HepG2 (cell line): ENCODE data around the gene BICDL2. TPM values are rescaled to one million over a fixed set of nuclear protein-coding genes. Genes with fewer than 3 reads are reported as not detected.

Experiments used
- ATAC-seq: fragments of 200-7000 bp; cut with Tn5 transposase; 3 replicates; pipeline ENCODE4 v1.9.1; 2020; ENCODE audit warnings: mild to moderate bottlenecking, moderate library complexity
- BruUV-seq: library from RNA; stranded (reverse); fragments of 400-500 nt; replicated peaks from 2 replicates; lab custom pipeline; 2021; lab: Mats Ljungman, UMichigan
- CTCF ChIA-PET: fragments of 300-600 bp; formaldehyde crosslinking; extraction: SDS; loops from one replicate; lab custom pipeline; 2021; ENCODE audit warnings: low total read pairs, inconsistent platforms, low intra/inter-chr PET ratio; lab: Yijun Ruan, JAX
- POLR2A ChIA-PET: fragments of 350-600 bp; sonication (Branson Sonifier 250); formaldehyde crosslinking; loops from one replicate; lab custom pipeline; 2020; ENCODE audit warnings: antibody characterized with exemption, inconsistent platforms; lab: Yijun Ruan, JAX
- DNase-seq: peaks from one replicate; pipeline ENCODE4 v3.0.0-alpha.2; 2015; ENCODE audit warnings: low spot score
- FAIRE-seq: peaks from 3 replicates; lab custom pipeline; 2011; peaks lifted over from hg19 to GRCh38; lab: Jason Lieb, UNC
- H2AFZ ChIP-seq: one replicate; pipeline ENCODE4 v1.6.1; 2011; ENCODE audit warnings: low read length, inconsistent platforms
- H3K27ac ChIP-seq: fragments of 300-600 bp; 3 replicates; pipeline ENCODE4 v1.8.0; 2011; ENCODE audit warnings: mixed run types, mild to moderate bottlenecking, mixed read lengths, low read length, inconsistent platforms; ENCODE audit not compliant: insufficient read depth; ENCODE audit errors: extremely low read length
- H3K27me3 ChIP-seq, 2 experiments: fragments of 200-600 bp in 1 of 2; 2 replicates in 1 of 2; 3 replicates in 1 of 2; pipeline versions ENCODE4 v1.6.0 to v1.8.0; 2011; ENCODE audit warnings: low read length in 2 of 2, mild to moderate bottlenecking in 2 of 2, moderate library complexity in 2 of 2, inconsistent platforms in 1 of 2; ENCODE audit not compliant: insufficient read depth in 2 of 2, control insufficient read depth in 1 of 2
- H3K36me3 ChIP-seq, 2 experiments: fragments of 200-600 bp in 1 of 2; replicated peaks in 1 of 2; 2 replicates in 1 of 2; 3 replicates in 1 of 2; pipeline versions ENCODE4 v1.5.1 to v1.8.0; 2011; ENCODE audit warnings: low read length in 2 of 2, inconsistent platforms in 1 of 2; ENCODE audit not compliant: insufficient read depth in 2 of 2, control insufficient read depth in 1 of 2
- H3K4me1 ChIP-seq: 2 replicates; pipeline ENCODE4 v1.5.1; 2012; ENCODE audit warnings: low read length, inconsistent platforms; ENCODE audit not compliant: insufficient read depth
- H3K4me2 ChIP-seq: 2 replicates; pipeline ENCODE4 v1.6.0; 2011; ENCODE audit warnings: low read depth, low read length, inconsistent platforms
- H3K4me3 ChIP-seq, 3 experiments: fragments of 200-600 bp in 1 of 3; sonication (generic), shearing (Covaris generic) in 1 of 3; replicated peaks in 1 of 3; 2 replicates each; pipeline ENCODE4 v1.5.1; 2011 to 2016; ENCODE audit warnings: low read length in 3 of 3, inconsistent platforms in 2 of 3, low read depth in 2 of 3, mild to moderate bottlenecking in 2 of 3, control low read depth in 1 of 3, mixed read lengths in 1 of 3; ENCODE audit not compliant: insufficient read depth in 1 of 3
- H3K79me2 ChIP-seq: one replicate; pipeline ENCODE4 v1.6.1; 2011; ENCODE audit warnings: low read length, inconsistent platforms; ENCODE audit not compliant: insufficient read depth
- H3K9ac ChIP-seq: 2 replicates; pipeline ENCODE4 v1.6.0; 2011; ENCODE audit warnings: mild to moderate bottlenecking, low read depth, low read length, inconsistent platforms; ENCODE audit not compliant: insufficient read depth
- H3K9me3 ChIP-seq: 2 replicates; pipeline ENCODE4 v1.5.1; 2012; ENCODE audit warnings: mild to moderate bottlenecking, low read length
- H4K20me1 ChIP-seq: 2 replicates; pipeline ENCODE4 v1.6.0; 2011; ENCODE audit warnings: inconsistent platforms, mild to moderate bottlenecking, low read length, moderate library complexity; ENCODE audit not compliant: insufficient read depth
- ARHGAP35 ChIP-seq: sonication (generic); formaldehyde crosslinking; IDR thresholded peaks from 2 replicates; pipeline ENCODE4 v1.9.0; 2022; ENCODE audit warnings: mild to moderate bottlenecking, inconsistent platforms, moderate library complexity, missing genetic modification reagents, borderline replicate concordance
- ARNT2 ChIP-seq: sonication (generic); formaldehyde crosslinking; IDR thresholded peaks from 2 replicates; pipeline ENCODE4 v1.8.0; 2022; ENCODE audit warnings: mild to moderate bottlenecking, low read depth, missing genetic modification reagents, moderate library complexity
- ESRRA ChIP-seq: sonication (generic); formaldehyde crosslinking; IDR thresholded peaks from 2 replicates; pipeline ENCODE4 v1.5.1; 2020; ENCODE audit warnings: mild to moderate bottlenecking, low read depth, missing genetic modification reagents
- HNF4A ChIP-seq: sonication (generic); formaldehyde crosslinking; IDR thresholded peaks from 2 replicates; pipeline ENCODE4 v1.4.0; 2020; ENCODE audit warnings: missing genetic modification reagents
- HNRNPK ChIP-seq: fragments of 200-400 bp; formaldehyde crosslinking; IDR thresholded peaks from 2 replicates; pipeline ENCODE4 v1.6.1; 2018; ENCODE audit warnings: low read length, low read depth, moderate library complexity, mild to moderate bottlenecking; ENCODE audit not compliant: poor library complexity, severe bottlenecking
- IKZF5 ChIP-seq: IDR thresholded peaks from 2 replicates; pipeline ENCODE4 v1.6.1; 2018; ENCODE audit warnings: missing genetic modification reagents, mild to moderate bottlenecking, missing compliant biosample characterization
- KMT2A ChIP-seq: sonication (generic); formaldehyde crosslinking; IDR thresholded peaks from 2 replicates; pipeline ENCODE4 v1.4.0; 2020; ENCODE audit warnings: missing genetic modification reagents
- MYPOP ChIP-seq: sonication (generic); formaldehyde crosslinking; IDR thresholded peaks from 2 replicates; pipeline ENCODE4 v1.8.1; 2023; ENCODE audit warnings: mild to moderate bottlenecking, moderate library complexity, missing genetic modification reagents
- NR2F2 ChIP-seq: IDR thresholded peaks from 2 replicates; pipeline ENCODE4 v1.6.1; 2012; ENCODE audit warnings: low read depth, inconsistent platforms, borderline replicate concordance
- XBP1 ChIP-seq: sonication (generic); formaldehyde crosslinking; IDR thresholded peaks from 2 replicates; pipeline ENCODE4 v1.5.0; 2020; ENCODE audit warnings: missing genetic modification reagents
- YY1 ChIP-seq: IDR thresholded peaks from 2 replicates; pipeline ENCODE4 v1.6.1; 2011; ENCODE audit warnings: low read length, low read depth, moderate library complexity, mild to moderate bottlenecking; ENCODE audit not compliant: insufficient read depth, insufficient replicate concordance
- ZFP82 ChIP-seq: sonication (generic); formaldehyde crosslinking; IDR thresholded peaks from 2 replicates; pipeline ENCODE4 v1.5.1; 2020; ENCODE audit warnings: mild to moderate bottlenecking, missing genetic modification reagents, borderline replicate concordance
- ZNF281 ChIP-seq: sonication (generic); formaldehyde crosslinking; IDR thresholded peaks from 2 replicates; pipeline ENCODE4 v1.4.0; 2020; ENCODE audit warnings: missing genetic modification reagents, borderline replicate concordance
- ZNF30 ChIP-seq: sonication (generic); formaldehyde crosslinking; IDR thresholded peaks from 2 replicates; pipeline ENCODE4 v1.5.0; 2020; ENCODE audit warnings: mild to moderate bottlenecking, missing genetic modification reagents
- ZNF326 ChIP-seq: sonication (generic); formaldehyde crosslinking; IDR thresholded peaks from 2 replicates; pipeline ENCODE4 v1.4.0; 2020; ENCODE audit warnings: missing genetic modification reagents, borderline replicate concordance
- ZNF598 ChIP-seq: sonication (generic); formaldehyde crosslinking; IDR thresholded peaks from 2 replicates; pipeline ENCODE4 v1.5.1; 2020; ENCODE audit warnings: mild to moderate bottlenecking, missing genetic modification reagents, borderline replicate concordance
- ZNF749 ChIP-seq: sonication (generic); formaldehyde crosslinking; IDR thresholded peaks from 2 replicates; pipeline ENCODE4 v1.8.0; 2022; ENCODE audit warnings: mild to moderate bottlenecking, missing genetic modification reagents, moderate library complexity, borderline replicate concordance
- WGBS: methylation state at CpG from one replicate; pipeline ENCODE4 v1.1.6; 2017; ENCODE audit warnings: low lambda C conversion rate; 5-methylcytosine and 5-hydroxymethylcytosine counted together
- in situ Hi-C: cut with HindIII; loops from 2 replicates; pipeline ENCODE4 v1.10.0; 2017; ENCODE audit warnings: low pct_unique_long_range_greater_than_20kb; ENCODE audit not compliant: extremely low pct_ligation_motif_present
- intact Hi-C: fragments of 100-400 bp; cut with micrococcal nuclease; formaldehyde crosslinking; loops from one replicate; pipeline ENCODE4 v1.10.0; 2022; ENCODE audit not compliant: unreplicated experiment
- polyA plus RNA-seq, 8 experiments: library from polyadenylated mRNA; depleted of rRNA in 3 of 8; stranded (reverse) in 7 of 8; unstranded in 1 of 8; fragments of >200 nt; fragmentation: Illumina TruSeq in 4 of 8; extraction: Trizol in 4 of 8; gene quantifications; 2 replicates each; pipeline versions ENCODE4 v1.2.1 to v1.2.3, GENCODE V29; 2011 to 2016; ENCODE audit warnings: low read depth in 4 of 8, missing spikeins in 1 of 8, mixed read lengths in 1 of 8; ENCODE audit not compliant: insufficient read depth in 1 of 8
- total RNA-seq, 5 experiments: library from RNA; depleted of rRNA; stranded (reverse); fragments of >200 nt; fragmentation: Illumina TruSeq; extraction: Trizol; gene quantifications; 2 replicates each; pipeline ENCODE4 v1.2.3, GENCODE V29; 2016; ENCODE audit warnings: low read depth in 1 of 5

Gene BICDL2
- total and polyA plus RNA-seq, 2 of the 13 experiments (the other 11 are each of a cell fraction or from before 2014, with no cell fraction given) = 0.12 TPM; not detected in 1

- FAIRE-seq = no peak
- no peak overlapping the region for H3K4me3 ChIP-seq
- CTCF ChIA-PET = no interaction called here
- POLR2A ChIA-PET = interaction anchor here (0.9 to 18.8 kb wide), 3 partner anchors 16 to 104 kb away, joined by 4 to 750 read pairs (median 48); partner anchors contain the start of genes CLDN9 and PKMYT1
- no peak for DNase-seq
- no peak for ATAC-seq
- no peaks in the 10 kb centered on the region for H3K9me3 ChIP-seq
- 98% methylated on average over 17 of the region's 18 CpGs for WGBS
- H3K4me2 ChIP-seq = no peak overlapping the region; the same call in 1 of the 2 replicates
- peaks cover 31% of the 10 kb centered on the region; the same call in 1 of the 2 replicates for H4K20me1 ChIP-seq
- peaks cover 52% of the 10 kb centered on the region for H3K4me1 ChIP-seq
- intact Hi-C loops (no loop called here), in situ Hi-C loops (no loop called here)
- H3K27ac ChIP-seq = no peak overlapping the region
- H3K79me2 ChIP-seq = peaks cover 5% of the 10 kb centered on the region
- peaks cover 16 to 17% of the 10 kb centered on the region in 2 experiments; a peak in 4 of 5 replicates for H3K36me3 ChIP-seq
- no TSS peak for BruUV-seq
- no peak overlapping the region for H2AFZ ChIP-seq
- H3K9ac ChIP-seq = no peak overlapping the region
- peaks cover 2 to 19% of the 10 kb centered on the region in 2 experiments for H3K27me3 ChIP-seq
- no peak for TF ChIP-seq ZNF326 (CRISPR knock-in tag)
- TF ChIP-seq ZFP82 (CRISPR knock-in tag) = no peak
- TF ChIP-seq XBP1 (CRISPR knock-in tag) = no peak
- no peak for TF ChIP-seq MYPOP (CRISPR knock-in tag)
- TF ChIP-seq KMT2A (CRISPR knock-in tag) = no peak
- no peak for TF ChIP-seq ZNF598
- TF ChIP-seq ARNT2 (CRISPR knock-in tag) = no peak
- TF ChIP-seq HNF4A (CRISPR knock-in tag) = no peak
- no peak for TF ChIP-seq NR2F2
- TF ChIP-seq ZNF281 (CRISPR knock-in tag) = no peak
- TF ChIP-seq YY1 = no peak
- TF ChIP-seq HNRNPK = no peak
- no peak for TF ChIP-seq ZNF749
- no peak for TF ChIP-seq IKZF5 (CRISPR knock-in tag)
- TF ChIP-seq ARHGAP35 (CRISPR knock-in tag) = no peak
- no peak for TF ChIP-seq ZNF30 (CRISPR knock-in tag)
- no peak for TF ChIP-seq ESRRA (CRISPR knock-in tag)
Observed at GRCh38 chr16:3025032-3026002, 11.4 kb downstream of the BICDL2 start.
